ENCODE measurements around the gene WFIKKN1. TPM values are rescaled to one million over a fixed set of nuclear protein-coding genes. Genes with fewer than 3 reads are reported as not detected.
"Not testable (repeated sequence)": the region's sequence is repeated elsewhere in the genome, so short reads cannot be mapped to it uniquely, and the experiment has no call there.

The WFIKKN1 gene
- total RNA-seq, 1 donor from 2014 or later: 0.10 TPM

DNA sequence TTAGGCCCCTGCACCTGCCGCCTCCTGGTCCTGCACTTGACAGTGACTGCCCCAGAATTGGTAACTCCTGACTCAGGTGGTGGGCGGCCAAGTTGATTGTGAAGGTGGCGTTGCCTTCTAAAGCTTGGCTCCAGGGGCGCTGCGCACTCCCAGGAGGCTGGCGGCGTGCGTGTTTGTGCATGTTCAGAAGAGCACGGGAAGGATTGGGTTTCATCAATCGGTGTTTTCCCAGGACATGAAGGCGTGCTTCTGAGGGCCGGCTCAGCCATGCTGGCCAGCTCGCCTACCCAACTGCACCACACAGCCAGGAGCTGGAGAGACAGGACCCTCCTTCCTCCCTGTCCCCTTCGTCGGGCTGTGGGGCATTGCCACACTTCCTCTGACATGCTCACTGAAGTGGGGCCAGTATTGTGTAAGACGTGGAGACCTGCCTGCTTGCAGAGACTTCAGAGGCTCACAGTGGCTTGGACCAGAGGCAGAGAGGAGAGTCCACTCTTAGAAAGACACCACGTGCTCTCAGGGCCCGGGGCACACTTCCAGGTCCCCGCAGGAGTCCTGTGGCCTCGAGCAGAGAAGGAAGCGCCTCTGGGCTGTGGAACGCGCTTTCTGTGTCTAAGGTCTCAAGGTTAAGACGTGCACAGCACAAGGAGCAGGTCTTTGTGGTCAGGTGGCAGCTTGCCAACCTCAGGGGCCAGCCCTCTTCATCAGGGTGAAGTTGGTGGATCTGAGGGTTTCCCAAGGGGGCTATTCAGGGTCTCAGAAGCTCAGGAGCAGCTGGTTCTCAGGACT, 38.1 kb upstream of the WFIKKN1 start:
- intact Hi-C loops (cut with micrococcal nuclease): no loop called here
- ATAC-seq: no peak

DNA sequence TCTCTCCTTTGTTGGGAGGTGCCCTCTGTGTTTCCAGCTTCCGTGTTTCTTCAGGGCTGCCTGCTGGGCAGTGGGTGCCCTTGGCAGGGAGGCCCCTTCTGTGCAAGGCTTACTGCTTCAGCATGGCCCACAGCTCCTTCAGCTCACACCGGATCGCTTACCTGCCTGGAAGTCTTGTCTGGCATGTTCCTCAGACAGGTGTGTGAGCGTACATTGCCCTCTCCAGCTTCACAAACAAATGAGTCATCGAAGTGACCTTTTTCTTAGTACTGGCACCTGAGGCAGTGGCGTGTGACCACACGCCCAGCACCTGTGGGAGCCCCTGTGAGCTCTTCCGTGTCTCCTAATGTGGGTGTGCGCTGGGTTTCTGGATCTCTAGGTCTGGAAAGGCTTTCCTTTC, 37.4 kb upstream of the WFIKKN1 start:
- intact Hi-C loops (cut with micrococcal nuclease): no loop called here
- DNase-seq (no peak), ATAC-seq (no peak)

More for the DNA sequence above, 38.1 kb upstream of the WFIKKN1 start:
- DNase-seq: no peak

DNA sequence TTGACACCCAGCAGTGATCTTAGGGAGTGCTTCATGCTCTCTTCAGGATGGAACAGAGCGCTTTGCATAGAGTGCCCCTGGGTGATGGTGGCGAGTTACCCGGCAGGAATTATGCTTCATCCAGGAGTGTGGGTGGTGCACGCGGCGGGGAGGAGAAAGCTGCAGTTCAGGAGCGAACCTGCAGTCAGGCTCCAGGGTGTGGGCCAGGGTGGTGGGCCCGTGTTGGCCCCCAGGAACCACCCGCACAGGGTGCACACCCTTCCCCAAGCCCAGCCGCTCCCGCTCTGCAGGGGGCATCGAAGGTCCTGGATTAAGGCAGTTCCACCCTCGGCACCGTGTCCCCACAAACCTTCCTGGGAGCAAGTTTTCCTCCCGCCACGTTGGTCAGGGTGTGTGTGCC, 37.0 kb upstream of the WFIKKN1 start:
- intact Hi-C loops (cut with micrococcal nuclease): no loop called here
- ATAC-seq (no peak), DNase-seq (no peak)

DNA sequence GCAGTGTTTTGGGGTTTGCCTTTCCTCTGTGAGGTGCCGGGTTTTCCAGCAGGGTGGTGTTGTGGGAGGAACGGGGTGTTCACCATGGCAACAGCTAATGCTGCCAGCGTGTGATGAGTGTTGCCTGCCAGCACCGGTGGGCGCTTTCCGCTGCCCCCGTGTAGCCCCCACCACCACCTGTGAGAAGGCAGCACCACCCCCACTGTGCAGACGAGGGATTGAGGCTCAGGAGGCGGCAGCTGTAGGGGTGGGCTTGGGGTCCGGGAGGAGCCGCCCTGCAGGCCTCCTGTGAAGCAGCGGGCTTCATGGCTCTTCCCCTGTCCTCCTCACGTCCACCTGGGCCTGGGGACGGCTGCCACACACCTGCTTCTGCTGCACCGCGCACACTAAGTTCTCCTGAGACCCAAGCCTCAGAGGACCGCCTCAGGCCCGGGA, 35.7 kb upstream of the WFIKKN1 start:
- ATAC-seq: no peak
- no peak for DNase-seq
- intact Hi-C loops (cut with micrococcal nuclease): no loop called here

DNA sequence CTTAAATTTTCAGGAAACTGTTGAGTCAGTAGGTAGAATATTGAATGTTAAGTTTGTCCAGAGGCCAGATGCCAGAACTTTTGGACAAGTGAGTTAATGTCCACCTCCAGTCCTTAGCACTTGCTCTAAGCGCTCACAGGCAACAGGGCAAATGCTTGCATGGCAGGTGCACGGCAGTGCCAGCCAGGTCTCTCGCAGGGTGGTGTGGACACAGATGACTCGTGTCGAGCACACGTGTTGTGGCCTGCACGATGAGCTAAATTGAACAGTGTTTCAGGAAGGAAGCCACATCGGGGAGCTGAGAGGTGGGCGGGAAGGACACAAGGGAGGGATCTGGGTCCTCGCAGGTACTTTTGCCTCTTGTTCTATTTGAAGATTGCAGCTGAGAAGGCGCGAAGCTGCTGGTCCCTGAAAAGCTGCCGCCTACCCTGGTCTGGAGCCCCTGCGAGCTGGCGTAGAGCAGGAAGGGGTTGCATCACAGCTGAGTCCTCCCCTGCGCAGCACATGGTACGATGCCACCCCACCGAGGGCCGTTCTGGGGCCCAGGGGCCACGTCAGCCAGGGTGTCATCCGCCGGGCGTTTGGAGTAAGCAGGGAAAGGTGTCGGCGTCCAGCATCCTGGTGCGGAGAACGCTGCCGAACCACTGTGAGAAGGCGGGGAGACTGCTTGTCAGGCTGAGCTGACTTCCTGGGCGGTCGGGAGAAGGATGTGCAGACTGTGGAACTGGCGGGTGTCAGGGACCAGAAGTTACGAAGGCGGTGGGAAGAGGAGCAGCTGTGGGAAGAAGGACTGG, 34.6 kb upstream of the WFIKKN1 start:
- DNase-seq (no peak), ATAC-seq (no peak)

DNA sequence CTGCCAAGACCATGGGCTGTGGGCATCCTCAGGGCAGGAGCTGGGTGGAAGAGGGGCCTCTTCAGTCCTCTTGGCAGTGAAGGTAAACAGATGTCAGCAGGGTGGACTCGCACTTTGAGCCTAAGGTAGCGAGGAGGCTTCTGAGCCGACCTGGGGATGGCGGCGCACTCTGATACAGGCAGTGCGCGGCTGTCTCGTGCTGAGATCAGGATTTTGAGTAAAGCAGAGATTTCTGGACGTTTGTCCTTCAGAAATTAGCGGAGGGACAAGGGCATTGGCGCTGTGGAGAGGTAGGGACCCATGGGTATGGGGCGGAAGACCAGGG, 34.1 kb upstream of the WFIKKN1 start:
- intact Hi-C loops (cut with micrococcal nuclease): no loop called here
- ATAC-seq: no peak
- DNase-seq: no peak

More for the DNA sequence above, 34.6 kb upstream of the WFIKKN1 start:
- intact Hi-C loops (cut with micrococcal nuclease): no loop called here

DNA sequence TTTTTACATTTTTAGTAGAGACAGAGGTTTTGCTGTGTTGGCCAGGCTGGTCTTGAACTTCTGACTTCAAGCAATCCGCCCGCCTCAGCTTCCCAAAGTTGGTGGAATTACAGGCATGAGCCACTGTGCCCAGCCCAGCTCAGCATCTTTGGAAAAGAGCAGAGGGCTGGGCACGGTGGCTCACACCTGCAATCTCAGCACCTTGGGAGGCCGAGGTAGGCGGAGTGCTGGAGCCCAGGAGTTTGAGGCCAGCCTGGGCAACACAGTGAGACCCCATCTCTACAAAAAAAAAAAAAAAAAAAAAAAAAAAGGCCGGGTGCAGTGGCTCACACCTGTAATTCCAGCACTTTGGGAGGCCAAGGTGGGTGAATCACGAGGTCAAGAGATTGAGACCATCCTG, 33.1 kb upstream of the WFIKKN1 start:
- DNase-seq; intact Hi-C loops (cut with micrococcal nuclease); ATAC-seq: not testable (repeated sequence)

DNA sequence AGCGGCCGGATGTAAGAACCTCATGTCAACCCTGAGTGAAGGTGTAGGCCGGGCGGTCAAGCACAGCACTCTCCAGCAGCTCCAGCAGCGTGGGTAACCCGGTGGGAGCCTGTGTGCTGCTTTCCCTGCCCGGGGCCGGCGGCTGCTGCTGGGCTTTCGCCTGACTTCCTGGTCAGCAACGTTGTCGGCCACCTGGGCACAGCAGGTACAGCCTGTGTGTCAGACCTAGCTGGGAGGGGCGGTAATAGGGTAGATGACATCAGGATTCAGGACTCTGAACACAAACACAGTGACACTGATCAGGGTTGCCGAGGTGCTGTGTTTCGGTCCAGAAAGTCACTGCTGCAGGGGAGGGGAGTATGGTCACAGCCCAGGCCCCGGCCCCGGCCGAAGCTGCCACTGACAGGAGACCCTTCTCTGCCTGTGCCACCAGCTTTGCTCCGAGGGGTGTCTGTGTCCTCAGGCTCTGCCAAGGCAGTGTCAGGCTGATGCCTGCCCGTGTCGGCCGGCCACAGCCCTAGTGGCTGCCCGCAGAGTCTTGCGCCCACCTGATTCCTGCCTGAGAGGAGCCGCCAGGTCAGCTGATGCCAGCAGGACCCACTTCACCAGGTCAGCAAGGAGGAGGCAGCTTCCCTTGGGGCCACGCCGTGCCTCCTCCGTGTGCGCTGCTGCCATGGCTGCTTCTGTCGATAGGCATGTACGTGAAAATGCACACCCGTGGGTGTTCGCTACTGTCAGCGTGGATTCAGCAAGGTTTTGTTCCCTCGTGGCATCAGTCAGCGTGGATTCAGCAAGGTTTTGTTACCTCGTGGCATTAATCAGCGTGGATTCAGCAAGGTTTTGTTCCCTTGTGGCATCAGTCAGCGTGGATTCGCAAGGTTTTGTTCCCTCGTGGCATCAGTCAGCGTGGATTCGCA, 31.7 kb upstream of the WFIKKN1 start:
- DNase-seq (no peak), ATAC-seq (no peak)
- intact Hi-C loops (cut with micrococcal nuclease): no loop called here

DNA sequence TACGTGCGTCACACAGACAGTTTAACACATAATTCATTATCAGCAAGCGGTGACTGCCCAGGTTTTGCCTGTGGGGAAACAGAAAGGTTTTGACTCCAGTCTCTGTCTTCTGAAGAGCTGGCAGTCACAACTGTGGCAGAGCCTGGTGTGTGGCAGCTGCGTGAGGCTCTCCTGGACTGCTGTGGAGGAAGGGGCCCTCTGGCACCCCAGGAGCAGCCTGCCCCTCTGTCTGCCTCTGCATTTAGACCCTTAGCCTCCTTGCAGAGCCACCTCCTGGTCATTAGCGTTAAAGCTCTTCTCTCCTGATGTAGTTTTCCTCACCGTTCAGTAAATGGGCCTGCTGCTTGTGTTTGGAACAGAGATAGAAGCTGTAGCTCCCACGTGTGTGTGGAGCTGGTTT, 30.0 kb upstream of the WFIKKN1 start:
- intact Hi-C loops (cut with micrococcal nuclease): no loop called here
- ATAC-seq: no peak
- no peak for DNase-seq

DNA sequence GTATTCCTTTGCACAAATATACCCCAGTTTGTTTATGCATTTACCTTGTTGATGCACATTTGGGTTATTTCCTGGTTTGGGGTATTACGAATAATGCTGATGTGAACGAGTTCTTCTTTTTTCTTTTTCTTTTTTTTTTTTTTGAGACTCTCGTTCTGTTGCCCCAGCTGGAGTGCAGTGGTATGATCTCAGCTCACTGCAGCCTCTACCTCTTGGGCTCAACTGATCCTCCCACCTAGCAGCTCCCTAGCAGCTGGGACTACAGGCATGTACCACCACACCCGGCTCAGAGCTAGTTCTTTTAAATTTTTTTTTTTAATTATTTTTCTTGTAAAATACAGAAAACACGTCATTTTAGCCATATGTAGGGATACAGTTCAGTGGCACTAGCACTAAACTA, 26.9 kb upstream of the WFIKKN1 start:
- no peak for DNase-seq
- intact Hi-C loops (cut with micrococcal nuclease): no loop called here
- ATAC-seq: no peak

DNA sequence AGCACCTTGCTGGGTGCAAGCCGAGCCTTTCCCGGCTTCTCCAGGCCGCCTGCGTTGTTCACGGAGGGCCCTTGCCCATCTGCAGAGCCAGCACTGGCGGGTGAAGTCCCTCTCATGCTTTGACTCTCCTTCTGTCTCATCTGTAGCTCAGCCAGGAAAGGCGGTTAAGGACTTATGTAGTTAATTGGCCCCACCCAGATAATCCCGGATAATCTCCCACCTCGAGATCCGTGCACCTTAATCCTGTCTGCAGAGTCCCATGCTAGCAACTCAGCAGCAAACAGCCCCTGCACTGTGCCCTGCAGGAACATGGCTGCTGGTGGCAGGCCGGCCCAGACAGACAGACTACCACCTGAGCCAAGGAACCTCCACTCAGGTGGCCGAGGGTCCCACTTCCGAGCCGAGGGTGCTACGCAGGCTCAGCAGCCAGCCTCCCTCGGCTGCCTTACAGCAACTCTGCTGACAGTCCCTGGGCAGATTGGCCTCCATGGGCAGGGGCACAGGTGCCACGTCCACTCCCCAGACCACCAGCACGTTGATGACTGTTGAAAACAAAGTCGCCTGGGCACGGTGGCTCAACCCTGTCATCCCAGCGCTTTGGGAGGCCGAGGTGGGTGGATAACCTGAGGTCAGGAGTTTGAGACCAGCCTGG, 24.0 kb upstream of the WFIKKN1 start:
- DNase-seq (no peak), ATAC-seq (no peak)
- intact Hi-C loops (cut with micrococcal nuclease): no loop called here

DNA sequence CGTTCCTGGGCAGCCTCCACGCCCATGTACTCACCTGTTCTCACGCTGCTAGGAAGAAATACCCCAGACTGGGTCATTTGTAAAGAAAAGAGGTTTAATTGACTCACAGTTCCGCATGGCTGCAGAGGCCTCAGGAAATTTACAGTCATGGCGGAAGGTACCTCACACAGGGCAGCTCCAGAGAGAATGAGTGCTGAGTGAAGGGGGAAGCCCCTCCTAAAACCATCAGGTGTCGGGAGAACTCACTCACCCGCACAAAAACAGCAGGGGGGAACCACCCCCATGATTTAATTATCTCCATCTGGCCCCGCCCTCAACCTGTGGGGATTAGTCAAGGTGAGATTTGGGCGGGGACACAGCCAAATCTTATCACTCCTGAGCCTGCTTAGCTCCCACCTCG, 22.8 kb upstream of the WFIKKN1 start:
- intact Hi-C loops (cut with micrococcal nuclease): no loop called here
- no peak for ATAC-seq
- no peak for DNase-seq

DNA sequence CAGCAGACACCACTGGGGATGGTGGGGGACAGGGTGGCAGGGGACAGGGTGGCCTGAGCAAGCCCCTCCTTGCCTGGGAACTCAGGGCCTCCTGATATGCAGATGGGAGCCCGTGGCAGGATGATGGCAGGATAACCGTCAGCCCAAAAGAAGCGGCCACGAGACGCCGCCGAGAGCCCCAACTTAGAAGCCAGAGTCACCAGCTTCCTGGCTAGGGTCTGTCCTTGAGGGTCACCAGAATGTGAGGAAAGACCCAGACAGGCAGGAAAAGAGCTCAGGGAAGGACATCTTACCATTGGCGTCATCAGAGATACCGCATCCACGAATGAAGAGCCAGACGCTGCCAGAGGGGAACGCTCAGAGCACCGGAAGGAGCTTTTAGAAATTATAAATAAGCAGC, 21.5 kb upstream of the WFIKKN1 start:
- intact Hi-C loops (cut with micrococcal nuclease): no loop called here
- no peak for ATAC-seq
- no peak for DNase-seq

DNA sequence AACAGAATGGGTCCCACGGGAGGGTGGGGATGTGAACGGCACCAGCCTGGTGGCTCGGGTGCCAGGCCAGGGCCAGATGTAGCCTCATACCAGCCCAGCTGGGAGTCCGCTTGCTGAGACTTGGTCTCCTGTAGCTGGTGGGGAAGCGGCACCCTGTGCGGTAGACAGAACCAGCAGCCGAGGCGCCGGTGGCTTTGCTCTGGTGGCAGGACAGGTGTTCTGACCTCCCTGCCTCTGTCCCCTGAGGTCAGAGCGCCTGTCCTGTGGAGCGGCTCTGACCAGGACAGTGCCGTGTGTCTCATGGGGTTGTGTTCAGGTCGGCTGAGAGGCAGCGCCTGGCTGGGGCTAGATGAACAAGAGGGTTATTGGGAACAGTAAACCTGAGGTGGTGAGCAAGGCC, 20.8 kb upstream of the WFIKKN1 start:
- no peak for DNase-seq
- intact Hi-C loops (cut with micrococcal nuclease): no loop called here
- no peak for ATAC-seq

DNA sequence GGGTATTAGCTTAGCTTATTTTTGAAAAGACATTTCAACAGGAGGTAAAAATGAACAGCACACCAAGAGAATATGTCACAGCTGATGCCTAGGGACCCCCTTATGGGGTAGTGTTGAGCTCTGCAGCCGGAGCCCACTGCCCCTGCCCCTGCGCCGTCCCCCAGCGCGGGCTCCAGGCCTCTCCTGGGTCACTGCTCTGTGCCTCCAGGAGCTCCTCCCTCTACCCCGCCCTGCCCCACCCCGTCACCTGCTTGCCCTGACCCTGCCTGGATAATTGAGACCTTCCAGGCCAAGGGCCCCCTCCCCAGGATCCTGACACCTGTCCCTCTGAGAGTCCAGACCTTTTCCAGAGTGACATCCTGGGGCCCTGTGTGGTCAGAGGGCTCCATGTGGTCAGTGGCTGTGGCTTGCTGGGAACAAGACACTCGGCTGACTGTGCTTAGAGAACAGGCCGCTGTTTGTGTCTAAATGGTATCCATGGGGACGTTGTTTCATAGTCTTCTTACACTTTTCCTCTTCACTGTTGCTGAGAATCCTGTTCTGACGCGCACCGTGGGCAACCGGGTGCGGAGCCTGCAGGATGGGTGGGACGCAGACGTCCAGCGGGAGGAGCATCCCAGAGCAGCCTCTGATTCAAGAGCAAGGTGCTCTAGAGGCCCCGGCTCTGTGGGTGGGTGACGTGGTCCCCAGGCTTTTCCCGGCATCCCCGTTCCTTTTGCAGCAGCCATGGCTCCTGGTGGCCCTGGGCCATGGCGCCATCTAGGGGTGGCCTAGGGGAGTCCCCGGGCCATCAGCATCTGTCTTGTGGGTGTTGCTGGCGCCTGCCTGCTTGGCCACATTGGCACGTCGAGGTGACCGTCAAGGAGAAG, 20.0 kb upstream of the WFIKKN1 start:
- DNase-seq (peak; percentile 67), ATAC-seq (peak; percentile 69)
- intact Hi-C loops (cut with micrococcal nuclease): no loop called here

DNA sequence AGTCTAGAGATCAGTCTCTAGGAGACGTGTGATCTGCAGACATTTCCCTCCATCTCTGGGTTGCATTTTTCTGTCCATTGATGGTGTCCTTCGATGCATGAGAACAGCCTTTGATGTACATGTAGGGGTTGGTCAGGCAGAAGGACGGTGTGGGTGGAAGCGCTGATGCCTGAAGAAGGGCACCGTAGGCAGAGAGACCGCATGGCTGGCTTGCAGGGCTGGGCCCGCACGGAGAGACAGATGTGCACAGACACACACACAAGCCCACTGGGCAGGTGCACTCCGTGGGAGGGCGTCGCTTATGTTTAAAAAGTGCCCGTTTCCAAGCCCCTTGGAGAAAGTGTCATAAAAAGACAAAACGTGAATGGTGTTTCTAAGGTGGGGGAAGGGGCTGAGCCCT, 15.7 kb upstream of the WFIKKN1 start:
- intact Hi-C loops (cut with micrococcal nuclease): no loop called here
- no peak for DNase-seq
- no peak for ATAC-seq

DNA sequence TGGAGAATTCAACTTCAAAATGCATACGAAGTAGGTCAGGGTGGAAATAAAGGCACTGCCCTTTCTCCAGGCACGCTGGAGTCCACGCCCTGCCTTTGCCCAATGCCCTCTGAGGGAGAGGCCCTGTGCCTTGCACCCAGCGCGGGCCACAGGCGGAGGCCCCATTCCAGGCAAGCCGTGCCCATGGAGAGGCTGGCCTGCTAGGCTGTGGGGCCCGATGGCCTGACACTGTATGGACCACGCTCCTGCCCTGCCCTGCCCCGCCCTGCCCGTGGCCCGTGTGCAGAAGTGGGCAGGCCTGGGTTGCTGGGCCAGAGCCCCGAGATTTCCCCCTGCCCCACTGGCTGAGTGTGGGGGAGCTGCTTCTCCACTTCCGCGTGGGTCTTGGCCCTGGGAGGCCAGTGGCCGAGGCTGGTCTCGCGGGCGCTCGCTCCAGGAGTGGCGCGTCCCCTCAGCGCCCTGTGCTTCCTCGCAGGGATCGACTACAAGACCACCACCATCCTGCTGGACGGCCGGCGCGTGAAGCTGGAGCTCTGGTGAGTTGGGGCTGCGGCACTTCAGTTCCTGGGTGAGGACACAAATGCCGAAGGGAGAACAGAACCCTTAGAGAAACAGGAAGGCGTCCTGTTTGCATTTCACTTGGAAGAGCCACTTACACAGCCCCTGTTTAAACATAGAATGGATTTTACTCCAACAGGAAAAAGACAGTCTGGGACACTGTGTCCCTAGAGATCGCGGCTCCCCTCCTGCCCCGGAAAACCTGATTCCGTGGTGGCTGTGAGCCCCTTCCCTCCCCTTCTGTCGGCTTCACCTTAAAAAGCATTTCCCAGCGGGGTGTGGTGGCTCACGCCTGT, 13.8 kb upstream of the WFIKKN1 start:
- DNase-seq (no peak), ATAC-seq (no peak)
- intact Hi-C loops (cut with micrococcal nuclease): no loop called here

DNA sequence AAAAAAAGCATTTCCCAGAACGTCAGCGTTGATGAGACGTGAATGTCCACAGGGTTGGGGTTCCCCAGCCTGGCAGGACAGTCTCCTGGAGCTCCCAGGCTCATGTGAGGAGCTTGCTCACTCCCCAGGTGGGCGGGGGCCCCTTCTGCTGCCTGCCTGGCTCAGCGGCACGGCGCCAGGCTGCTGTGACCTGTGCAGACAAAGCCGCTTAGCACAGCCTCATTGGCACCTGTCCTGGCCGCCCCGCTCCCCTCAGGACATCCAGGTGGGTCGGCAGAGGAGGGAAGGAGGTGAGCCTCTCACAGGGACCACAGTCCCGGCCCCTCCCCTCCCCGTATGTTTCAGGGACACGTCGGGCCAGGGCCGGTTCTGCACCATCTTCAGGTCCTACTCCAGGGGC, 12.9 kb upstream of the WFIKKN1 start:
- intact Hi-C loops (cut with micrococcal nuclease): no loop called here
- DNase-seq: no peak

More for the DNA sequence above, 12.9 kb upstream of the WFIKKN1 start:
- no peak for ATAC-seq
